H1 (cell line): ENCODE results near the gene ACOT11. TPM values are rescaled to one million over a fixed set of nuclear protein-coding genes. Genes with fewer than 3 reads are reported as not detected.

ENCODE experiments used
- CTCF ChIA-PET: fragments of 300-600 bp; sonication (Branson Sonifier 250); formaldehyde crosslinking; loops from one replicate; lab custom pipeline; 2021; ENCODE audit not compliant: partially characterized antibody; lab: Charles Lee
- POLR2A ChIA-PET: fragments of 300-600 bp; sonication (Branson Sonifier 250); formaldehyde crosslinking; loops from one replicate; lab custom pipeline; 2021; ENCODE audit warnings: inconsistent platforms; ENCODE audit not compliant: partially characterized antibody; lab: Charles Lee
- DNase-seq, 2 experiments: peaks; one replicate each; pipeline versions ENCODE4 v3.0.0 to v3.0.0-alpha.2; 2010 to 2022; ENCODE audit warnings: low spot score in 2 of 2, low read depth in 1 of 2, mixed read lengths in 1 of 2
- FAIRE-seq: peaks from 2 replicates; lab custom pipeline; 2011; peaks lifted over from hg19 to GRCh38; lab: Jason Lieb, UNC
- H2AFZ ChIP-seq: 2 replicates; pipeline ENCODE4 v1.8.1; 2012; ENCODE audit warnings: low read length, inconsistent platforms
- H2AK5ac ChIP-seq: 2 replicates; pipeline ENCODE4 v1.6.1; 2013; ENCODE audit warnings: low read depth, low read length
- H2BK120ac ChIP-seq: replicated peaks from 2 replicates; pipeline ENCODE3; 2013; ENCODE audit warnings: low read depth, low read length, inconsistent platforms
- H2BK12ac ChIP-seq: 2 replicates; pipeline ENCODE4 v1.6.1; 2013; ENCODE audit warnings: low read depth, low read length
- H2BK15ac ChIP-seq: 2 replicates; pipeline ENCODE4 v1.6.1; 2013; ENCODE audit warnings: low read length
- H2BK20ac ChIP-seq: 2 replicates; pipeline ENCODE4 v1.6.1; 2013; ENCODE audit warnings: low read length
- H2BK5ac ChIP-seq: 2 replicates; pipeline ENCODE4 v1.6.1; 2013; ENCODE audit warnings: low read depth, low read length
- H3K14ac ChIP-seq: 2 replicates; pipeline ENCODE4 v1.6.1; 2013; ENCODE audit warnings: inconsistent platforms; ENCODE audit not compliant: insufficient read length
- H3K18ac ChIP-seq: 2 replicates; pipeline ENCODE4 v1.6.1; 2013; ENCODE audit warnings: low read length; ENCODE audit errors: extremely low read depth
- H3K23ac ChIP-seq: 2 replicates; pipeline ENCODE4 v1.6.1; 2013; ENCODE audit warnings: inconsistent platforms; ENCODE audit not compliant: insufficient read length
- H3K23me2 ChIP-seq: 2 replicates; pipeline ENCODE4 v1.6.1; 2013; ENCODE audit warnings: low read depth, low read length
- H3K27ac ChIP-seq: 2 replicates; pipeline ENCODE4 v1.6.1; 2011; ENCODE audit warnings: low read depth, low read length, inconsistent platforms
- H3K27me3 ChIP-seq, 4 experiments: replicated peaks in 1 of 4; 1 replicate in 1 of 4; 2 replicates in 3 of 4; pipeline versions ENCODE4 v1.6.1 to v1.8.1; 2011 to 2013; ENCODE audit warnings: low read length in 3 of 4, mild to moderate bottlenecking in 3 of 4, inconsistent platforms in 2 of 4, mixed read lengths in 2 of 4, moderate library complexity in 1 of 4; ENCODE audit not compliant: control insufficient read depth in 3 of 4, insufficient read depth in 3 of 4; ENCODE audit errors: extremely low read depth in 1 of 4
- H3K36me3 ChIP-seq, 4 experiments: 2 replicates each; pipeline versions ENCODE4 v1.6.1 to v1.8.1; 2011 to 2013; ENCODE audit warnings: mild to moderate bottlenecking in 4 of 4, low read length in 3 of 4, moderate library complexity in 2 of 4, control low read depth in 1 of 4, inconsistent platforms in 1 of 4; ENCODE audit not compliant: insufficient read depth in 4 of 4, control insufficient read depth in 2 of 4
- H3K4ac ChIP-seq: replicated peaks from 2 replicates; pipeline ENCODE3; 2013; ENCODE audit warnings: low read length, low read depth, mixed read lengths, inconsistent platforms; ENCODE audit not compliant: insufficient read length
- H3K4me1 ChIP-seq, 4 experiments: replicated peaks in 1 of 4; 1 replicate in 1 of 4; 2 replicates in 3 of 4; pipeline versions ENCODE4 v1.6.1 to v1.8.1; 2011 to 2013; ENCODE audit warnings: low read length in 3 of 4, inconsistent platforms in 2 of 4, mixed read lengths in 1 of 4; ENCODE audit not compliant: insufficient read depth in 4 of 4, control insufficient read depth in 3 of 4
- H3K4me2 ChIP-seq, 2 experiments: 2 replicates each; pipeline versions ENCODE4 v1.6.1 to v1.8.1; 2011 to 2013; ENCODE audit warnings: low read depth in 2 of 2, low read length in 2 of 2, control low read depth in 1 of 2, inconsistent platforms in 1 of 2, mild to moderate bottlenecking in 1 of 2; ENCODE audit not compliant: insufficient read depth in 1 of 2
- H3K4me3 ChIP-seq, 4 experiments: fragments of 200-600, 300-600 bp in 1 of 4; sonication (generic), shearing (Covaris generic), sonication (Bioruptor Twin) in 1 of 4; 2 replicates each; pipeline versions ENCODE4 v1.5.1 to v1.8.1; 2011 to 2016; ENCODE audit warnings: low read length in 4 of 4, low read depth in 3 of 4, control low read depth in 2 of 4, inconsistent platforms in 2 of 4, mild to moderate bottlenecking in 2 of 4, mixed read lengths in 1 of 4, moderate library complexity in 1 of 4; ENCODE audit not compliant: insufficient read depth in 2 of 4; ENCODE audit errors: extremely low read depth in 1 of 4
- H3K56ac ChIP-seq: replicated peaks from 2 replicates; pipeline ENCODE3; 2013; ENCODE audit warnings: low read depth, mild to moderate bottlenecking, mixed read lengths, low read length, inconsistent platforms; ENCODE audit not compliant: insufficient read length
- H3K79me1 ChIP-seq: 2 replicates; pipeline ENCODE4 v1.6.1; 2013; ENCODE audit warnings: low read depth, low read length, control low read depth
- H3K79me2 ChIP-seq, 2 experiments: 2 replicates each; pipeline versions ENCODE4 v1.6.1 to v1.8.1; 2012 to 2013; ENCODE audit warnings: low read length in 2 of 2, mild to moderate bottlenecking in 2 of 2, inconsistent platforms in 1 of 2; ENCODE audit not compliant: insufficient read depth in 2 of 2, control insufficient read depth in 1 of 2
- H3K9ac ChIP-seq, 4 experiments: replicated peaks in 1 of 4; 1 replicate in 1 of 4; 2 replicates in 3 of 4; pipeline versions ENCODE4 v1.6.1 to v1.8.1; 2011 to 2013; ENCODE audit warnings: low read depth in 3 of 4, low read length in 3 of 4, control low read depth in 2 of 4, mild to moderate bottlenecking in 2 of 4, moderate library complexity in 2 of 4, inconsistent platforms in 1 of 4; ENCODE audit errors: extremely low read depth in 1 of 4
- H3K9me3 ChIP-seq, 2 experiments: 2 replicates each; pipeline versions ENCODE4 v1.6.1 to v1.8.1; 2012 to 2013; ENCODE audit warnings: mild to moderate bottlenecking in 2 of 2, moderate library complexity in 2 of 2, control low read depth in 1 of 2, inconsistent platforms in 1 of 2, low read depth in 1 of 2, low read length in 1 of 2, mixed read lengths in 1 of 2; ENCODE audit not compliant: insufficient read depth in 2 of 2
- H4K20me1 ChIP-seq, 2 experiments: replicated peaks in 1 of 2; 2 replicates each; pipeline versions ENCODE3 to v1.8.1; 2011 to 2013; ENCODE audit warnings: inconsistent platforms in 2 of 2, low read length in 2 of 2, mild to moderate bottlenecking in 1 of 2; ENCODE audit not compliant: insufficient read depth in 2 of 2, control insufficient read depth in 1 of 2
- H4K5ac ChIP-seq: 2 replicates; pipeline ENCODE4 v1.6.1; 2013; ENCODE audit warnings: low read length, low read depth, mixed read lengths, inconsistent platforms; ENCODE audit not compliant: insufficient read length
- H4K8ac ChIP-seq: 2 replicates; pipeline ENCODE4 v1.8.0; 2013; ENCODE audit warnings: mild to moderate bottlenecking, moderate library complexity, low read length, inconsistent platforms; ENCODE audit not compliant: insufficient read depth; ENCODE audit errors: extremely low read depth
- H4K91ac ChIP-seq: replicated peaks from 2 replicates; pipeline ENCODE3; 2013; ENCODE audit warnings: low read length, mixed read lengths, inconsistent platforms; ENCODE audit not compliant: insufficient read length
- ATF3 ChIP-seq: IDR thresholded peaks from 2 replicates; pipeline ENCODE4 v1.6.1; 2011; ENCODE audit warnings: low read depth, mild to moderate bottlenecking, low read length; ENCODE audit not compliant: insufficient read depth
- CEBPB ChIP-seq: IDR thresholded peaks from 2 replicates; pipeline ENCODE4 v1.6.1; 2012; ENCODE audit warnings: low read depth, low read length
- EGR1 ChIP-seq: IDR thresholded peaks from 2 replicates; pipeline ENCODE4 v1.6.1; 2011; ENCODE audit warnings: low read depth, low read length, borderline replicate concordance
- EP300 ChIP-seq, 2 experiments: IDR thresholded peaks; 1 replicate in 1 of 2; 2 replicates in 1 of 2; pipeline ENCODE4 v1.6.1; 2011 to 2012; ENCODE audit warnings: low read depth in 2 of 2, low read length in 2 of 2, mild to moderate bottlenecking in 2 of 2, borderline replicate concordance in 1 of 2, inconsistent platforms in 1 of 2, moderate library complexity in 1 of 2
- KDM1A ChIP-seq: fragments of 200-600, 300-600 bp; sonication (generic); IDR thresholded peaks from 2 replicates; pipeline ENCODE4 v1.7.1; 2016; ENCODE audit warnings: mild to moderate bottlenecking, low read length, borderline replicate concordance
- MAX ChIP-seq: IDR thresholded peaks from 2 replicates; pipeline ENCODE4 v1.6.1; 2012; ENCODE audit warnings: inconsistent platforms
- POLR2AphosphoS5 ChIP-seq: IDR thresholded peaks from 2 replicates; pipeline ENCODE4 v1.6.1; 2011; ENCODE audit warnings: low read depth, low read length
- POU5F1 ChIP-seq: IDR thresholded peaks from 2 replicates; pipeline ENCODE4 v1.6.1; 2011; ENCODE audit warnings: low read depth, mild to moderate bottlenecking, low read length, moderate library complexity
- RBBP5 ChIP-seq: IDR thresholded peaks from 2 replicates; pipeline ENCODE4 v1.7.1; 2012; ENCODE audit warnings: low read depth, mild to moderate bottlenecking, inconsistent platforms, low read length, moderate library complexity, borderline replicate concordance
- SRF ChIP-seq: IDR thresholded peaks from 2 replicates; pipeline ENCODE4 v1.6.1; 2011; ENCODE audit warnings: mild to moderate bottlenecking, low read depth, low read length, moderate library complexity
- USF2 ChIP-seq: IDR thresholded peaks from 2 replicates; pipeline ENCODE4 v1.6.1; 2011; ENCODE audit warnings: low read length, improper control_type of control experiment
- ZNF274 ChIP-seq: IDR thresholded peaks from 2 replicates; pipeline ENCODE4 v1.7.0; 2012; ENCODE audit warnings: low read length, borderline replicate concordance; ENCODE audit errors: extremely low read depth
- WGBS, 2 experiments: shearing (Covaris generic) in 1 of 2; methylation state at CpG; one replicate each; pipeline versions ENCODE4 v1.1.6 to v1.1.7; 2013 to 2015; ENCODE audit warnings: low lambda C conversion rate in 2 of 2, mixed read lengths in 2 of 2, inconsistent platforms in 1 of 2, low coverage in 1 of 2, missing lambda C conversion rate in 1 of 2; ENCODE audit not compliant: insufficient replicate concordance in 2 of 2, insufficient coverage in 1 of 2, insufficient read length in 1 of 2; ENCODE audit errors: extremely low coverage in 1 of 2, missing lambda C conversion rate in 1 of 2; 5-methylcytosine and 5-hydroxymethylcytosine counted together
- polyA plus RNA-seq, 7 experiments: library from polyadenylated mRNA; depleted of rRNA in 3 of 7; stranded (reverse) in 5 of 7; unstranded in 2 of 7; fragments of >200 nt in 5 of 7; fragments of 200-250 nt in 2 of 7; gene quantifications; 1 replicate in 5 of 7; 2 replicates in 1 of 7; 4 replicates in 1 of 7; pipeline versions ENCODE4 v1.2.1 to v1.2.3, GENCODE V29; 2011 to 2013; ENCODE audit warnings: missing spikeins in 2 of 7, mixed read lengths in 2 of 7
- total RNA-seq: library from RNA; stranded (reverse); fragmentation: NEBNext Ultra II Directional; extraction: Animal tissue kit (Norgen Biotek cat#: 25700); gene quantifications from 2 replicates; pipeline ENCODE4 v1.2.1, GENCODE V29; 2021

Gene ACOT11
- total and polyA plus RNA-seq, 2 of the 8 experiments (the other 6 are each of a cell fraction or from before 2014, with no cell fraction given) = 3.8 to 4.5 TPM

- no peak overlapping the region for H2BK15ac ChIP-seq
- no peak overlapping the region for H3K4me2 ChIP-seq
- no peak overlapping the region for H2BK12ac ChIP-seq
- H3K9me3 ChIP-seq = no peaks in the 10 kb centered on the region
- H2BK20ac ChIP-seq = no peak overlapping the region
- H2BK120ac ChIP-seq = no peak overlapping the region
- no peaks in the 10 kb centered on the region for H3K79me2 ChIP-seq
- TF ChIP-seq EP300 (IDR thresholded peaks at IDR 0.05; ENCODE audit: borderline replicate concordance in 1 of 2, low read depth in 2 of 2, low read length in 2 of 2) = no peak
- TF ChIP-seq RBBP5 = no peak
- no peak for TF ChIP-seq POLR2AphosphoS5
- TF ChIP-seq KDM1A = no peak
- TF ChIP-seq ZNF274 = no peak
- no peak for TF ChIP-seq EGR1
- TF ChIP-seq ATF3 = no peak
- no peak for TF ChIP-seq SRF
- TF ChIP-seq CEBPB = no peak
- no peak for TF ChIP-seq POU5F1
- no peak for TF ChIP-seq USF2
- no peak for TF ChIP-seq MAX
- TF ChIP-seq, all 59 proteins: peak for 0
- no peaks in the 10 kb centered on the region for H3K36me3 ChIP-seq
- H3K4me1 ChIP-seq = peaks cover 0 to 3% (median 1%) of the 10 kb centered on the region in 4 experiments; a peak in 5 of 7 replicates
- H3K23ac ChIP-seq = no peak overlapping the region
- H2BK5ac ChIP-seq = peak overlapping the region; percentile 35; the same call in 1 of the 2 replicates
- no peaks in the 10 kb centered on the region for H3K27me3 ChIP-seq
- no peak overlapping the region for H3K4me3 ChIP-seq
- no peak overlapping the region for H3K18ac ChIP-seq
- peak overlapping the region; percentile 14; the same call in 1 of the 2 replicates for H4K8ac ChIP-seq
- no peaks in the 10 kb centered on the region for H3K79me1 ChIP-seq
- H3K27ac ChIP-seq = no peak overlapping the region
- no peaks in the 10 kb centered on the region for H3K23me2 ChIP-seq
- no peak overlapping the region for H3K56ac ChIP-seq
- no peak overlapping the region for H2AK5ac ChIP-seq
- DNase-seq (no peak), FAIRE-seq (no peak)
- H4K91ac ChIP-seq = no peak overlapping the region
- WGBS, 2 experiments = 96% methylated on average over 14 of the region's 16 CpGs; no CpG with 5 or more reads in 1 of the 2 experiments
- CTCF ChIA-PET = interaction anchor here (0.7 to 1.3 kb wide), 7 partner anchors 9 to 198 kb away, joined by 3 to 6 read pairs (median 3); no protein-coding TSS in a partner anchor
- H3K9ac ChIP-seq = no peak overlapping the region
- H4K20me1 ChIP-seq = no peaks in the 10 kb centered on the region
- no peak overlapping the region for H3K14ac ChIP-seq
- POLR2A ChIA-PET = interaction anchor here (0.6 kb wide), 1 partner anchor 558 kb away, joined by 3 read pairs; no protein-coding TSS in a partner anchor
- no peak overlapping the region for H4K5ac ChIP-seq
- no peak overlapping the region for H2AFZ ChIP-seq
- H3K4ac ChIP-seq = no peak overlapping the region
Measured at GRCh38 chr1:54594463-54594862, 46.4 kb downstream of the ACOT11 start.
